ENCODE measurements around the gene SMIM10. TPM values are rescaled to one million over a fixed set of nuclear protein-coding genes. Genes with fewer than 3 reads are reported as not detected.

Gene SMIM10
- total and polyA plus RNA-seq, 2 of the 13 experiments (the other 11 are each of a cell fraction or from before 2014, with no cell fraction given) = not detected

DNA sequence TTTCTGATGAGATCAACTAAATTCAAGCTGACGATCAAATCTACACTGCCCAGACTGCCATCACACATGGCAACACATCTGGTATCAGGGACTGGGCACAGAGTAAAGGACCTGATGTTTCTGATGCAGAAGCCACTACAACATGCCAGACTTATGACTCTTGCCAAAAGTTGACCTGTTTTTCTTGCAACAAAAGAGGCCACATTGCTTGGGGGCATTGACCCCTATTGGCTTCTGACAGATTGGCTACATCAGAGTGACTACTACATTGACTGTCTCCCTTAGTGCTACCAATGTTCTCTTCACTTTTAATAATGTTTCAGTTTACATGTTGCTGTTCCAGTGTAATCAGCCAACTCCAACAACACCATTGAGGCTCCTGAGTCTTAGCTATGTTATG, 15.3 kb upstream of the SMIM10 start:
- POLR2A ChIA-PET = no interaction called here
- CTCF ChIA-PET (ENCODE audit: low intra/inter-chr PET ratio, low total read pairs) = no interaction called here
- Histone ChIP-seq H3K36me3 (replicated peaks in 1 of 2; ENCODE audit: control insufficient read depth in 1 of 2, insufficient read depth in 2 of 2, low read length in 2 of 2) (no peaks in the 10 kb centered on the region), H4K20me1 (ENCODE audit: insufficient read depth, low read length) (no peaks in the 10 kb centered on the region), H3K4me3 (replicated peaks in 1 of 3; ENCODE audit: insufficient read depth in 1 of 3, low read depth in 2 of 3, low read length in 3 of 3) (no peak overlapping the region), H3K27me3 (ENCODE audit: control insufficient read depth in 1 of 2, insufficient read depth in 2 of 2, low read length in 2 of 2) (no peaks in the 10 kb centered on the region; a peak in 1 of 5 replicates), H3K4me2 (ENCODE audit: low read depth, low read length) (no peak overlapping the region), H3K79me2 (ENCODE audit: insufficient read depth, low read length) (no peaks in the 10 kb centered on the region), H3K4me1 (ENCODE audit: insufficient read depth, low read length) (no peaks in the 10 kb centered on the region), H3K27ac (ENCODE audit: extremely low read length, insufficient read depth, low read length) (no peak overlapping the region), H3K9me3 (ENCODE audit: low read length) (no peaks in the 10 kb centered on the region), H2AFZ (ENCODE audit: low read length) (no peak overlapping the region), H3K9ac (ENCODE audit: insufficient read depth, low read depth, low read length) (no peak overlapping the region)
- FAIRE-seq (no peak), ATAC-seq (no peak), DNase-seq (ENCODE audit: low spot score) (no peak)
- no peak for TF ChIP-seq MTA3 (CRISPR knock-in tag; IDR thresholded peaks at IDR 0.05)
- no peak for TF ChIP-seq ZFP36L1 (CRISPR knock-in tag; IDR thresholded peaks at IDR 0.05)
- TF ChIP-seq ZNF230 (CRISPR knock-in tag; IDR thresholded peaks at IDR 0.05) = no peak
- no peak for TF ChIP-seq FOSL2 (CRISPR knock-in tag; IDR thresholded peaks at IDR 0.05)
- TF ChIP-seq HES4 (CRISPR knock-in tag; IDR thresholded peaks at IDR 0.05; ENCODE audit: borderline replicate concordance) = no peak
- TF ChIP-seq, protein P1, sequence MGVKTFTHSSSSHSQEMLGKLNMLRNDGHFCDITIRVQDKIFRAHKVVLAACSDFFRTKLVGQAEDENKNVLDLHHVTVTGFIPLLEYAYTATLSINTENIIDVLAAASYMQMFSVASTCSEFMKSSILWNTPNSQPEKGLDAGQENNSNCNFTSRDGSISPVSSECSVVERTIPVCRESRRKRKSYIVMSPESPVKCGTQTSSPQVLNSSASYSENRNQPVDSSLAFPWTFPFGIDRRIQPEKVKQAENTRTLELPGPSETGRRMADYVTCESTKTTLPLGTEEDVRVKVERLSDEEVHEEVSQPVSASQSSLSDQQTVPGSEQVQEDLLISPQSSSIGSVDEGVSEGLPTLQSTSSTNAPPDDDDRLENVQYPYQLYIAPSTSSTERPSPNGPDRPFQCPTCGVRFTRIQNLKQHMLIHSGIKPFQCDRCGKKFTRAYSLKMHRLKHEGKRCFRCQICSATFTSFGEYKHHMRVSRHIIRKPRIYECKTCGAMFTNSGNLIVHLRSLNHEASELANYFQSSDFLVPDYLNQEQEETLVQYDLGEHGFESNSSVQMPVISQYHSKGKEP (CRISPR knock-in tag; IDR thresholded peaks at IDR 0.05) = no peak
- TF ChIP-seq CBX1 (IDR thresholded peaks at IDR 0.05; ENCODE audit: low read depth) = no peak
- TF ChIP-seq ZNF557 (CRISPR knock-in tag; IDR thresholded peaks at IDR 0.05) = no peak
- TF ChIP-seq TBL1XR1 (IDR thresholded peaks at IDR 0.05; ENCODE audit: borderline replicate concordance, low read length, partially characterized antibody) = no peak
- TF ChIP-seq ADNP (CRISPR knock-in tag; IDR thresholded peaks at IDR 0.05) = no peak
- TF ChIP-seq ZKSCAN5 (CRISPR knock-in tag; IDR thresholded peaks at IDR 0.05) = no peak
- no peak for TF ChIP-seq ZNF484 (CRISPR knock-in tag; IDR thresholded peaks at IDR 0.05; ENCODE audit: borderline replicate concordance, low read depth)
- no peak for TF ChIP-seq KLF9 (CRISPR knock-in tag; IDR thresholded peaks at IDR 0.05; ENCODE audit: low read depth)
- TF ChIP-seq MXD4 (CRISPR knock-in tag; IDR thresholded peaks at IDR 0.05) = no peak
- TF ChIP-seq, protein P2, sequence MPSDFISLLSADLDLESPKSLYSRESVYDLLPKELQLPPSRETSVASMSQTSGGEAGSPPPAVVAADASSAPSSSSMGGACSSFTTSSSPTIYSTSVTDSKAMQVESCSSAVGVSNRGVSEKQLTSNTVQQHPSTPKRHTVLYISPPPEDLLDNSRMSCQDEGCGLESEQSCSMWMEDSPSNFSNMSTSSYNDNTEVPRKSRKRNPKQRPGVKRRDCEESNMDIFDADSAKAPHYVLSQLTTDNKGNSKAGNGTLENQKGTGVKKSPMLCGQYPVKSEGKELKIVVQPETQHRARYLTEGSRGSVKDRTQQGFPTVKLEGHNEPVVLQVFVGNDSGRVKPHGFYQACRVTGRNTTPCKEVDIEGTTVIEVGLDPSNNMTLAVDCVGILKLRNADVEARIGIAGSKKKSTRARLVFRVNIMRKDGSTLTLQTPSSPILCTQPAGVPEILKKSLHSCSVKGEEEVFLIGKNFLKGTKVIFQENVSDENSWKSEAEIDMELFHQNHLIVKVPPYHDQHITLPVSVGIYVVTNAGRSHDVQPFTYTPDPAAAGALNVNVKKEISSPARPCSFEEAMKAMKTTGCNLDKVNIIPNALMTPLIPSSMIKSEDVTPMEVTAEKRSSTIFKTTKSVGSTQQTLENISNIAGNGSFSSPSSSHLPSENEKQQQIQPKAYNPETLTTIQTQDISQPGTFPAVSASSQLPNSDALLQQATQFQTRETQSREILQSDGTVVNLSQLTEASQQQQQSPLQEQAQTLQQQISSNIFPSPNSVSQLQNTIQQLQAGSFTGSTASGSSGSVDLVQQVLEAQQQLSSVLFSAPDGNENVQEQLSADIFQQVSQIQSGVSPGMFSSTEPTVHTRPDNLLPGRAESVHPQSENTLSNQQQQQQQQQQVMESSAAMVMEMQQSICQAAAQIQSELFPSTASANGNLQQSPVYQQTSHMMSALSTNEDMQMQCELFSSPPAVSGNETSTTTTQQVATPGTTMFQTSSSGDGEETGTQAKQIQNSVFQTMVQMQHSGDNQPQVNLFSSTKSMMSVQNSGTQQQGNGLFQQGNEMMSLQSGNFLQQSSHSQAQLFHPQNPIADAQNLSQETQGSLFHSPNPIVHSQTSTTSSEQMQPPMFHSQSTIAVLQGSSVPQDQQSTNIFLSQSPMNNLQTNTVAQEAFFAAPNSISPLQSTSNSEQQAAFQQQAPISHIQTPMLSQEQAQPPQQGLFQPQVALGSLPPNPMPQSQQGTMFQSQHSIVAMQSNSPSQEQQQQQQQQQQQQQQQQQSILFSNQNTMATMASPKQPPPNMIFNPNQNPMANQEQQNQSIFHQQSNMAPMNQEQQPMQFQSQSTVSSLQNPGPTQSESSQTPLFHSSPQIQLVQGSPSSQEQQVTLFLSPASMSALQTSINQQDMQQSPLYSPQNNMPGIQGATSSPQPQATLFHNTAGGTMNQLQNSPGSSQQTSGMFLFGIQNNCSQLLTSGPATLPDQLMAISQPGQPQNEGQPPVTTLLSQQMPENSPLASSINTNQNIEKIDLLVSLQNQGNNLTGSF (CRISPR knock-in tag; IDR thresholded peaks at IDR 0.05) = no peak
- intact Hi-C loops (cut with micrococcal nuclease; ENCODE audit: unreplicated experiment) (no loop called here), in situ Hi-C loops (cut with HindIII; ENCODE audit: extremely low pct_ligation_motif_present, low pct_unique_long_range_greater_than_20kb) (no loop called here)
- no TSS peak for BruUV-seq (replicated peaks)
- no CpG with 5 or more reads among the region's 1 CpG for WGBS (ENCODE audit: low lambda C conversion rate)
